GM12801 (cell line): ENCODE measurements around the gene TENT4B.

Source experiments
- CTCF ChIP-seq: IDR thresholded peaks from one replicate; pipeline ENCODE4 v1.5.1; 2011; ENCODE audit warnings: control low read depth; ENCODE audit not compliant: insufficient read length; ENCODE audit errors: extremely low read depth

Gene TENT4B

GRCh38 chr16:50263060-50263909 lies 110.2 kb downstream of the TENT4B start:
- TF ChIP-seq CTCF = no peak

- no peak for TF ChIP-seq CTCF
Measured at GRCh38 chr16:50263940-50264929, 111.1 kb downstream of the TENT4B start.

DNA sequence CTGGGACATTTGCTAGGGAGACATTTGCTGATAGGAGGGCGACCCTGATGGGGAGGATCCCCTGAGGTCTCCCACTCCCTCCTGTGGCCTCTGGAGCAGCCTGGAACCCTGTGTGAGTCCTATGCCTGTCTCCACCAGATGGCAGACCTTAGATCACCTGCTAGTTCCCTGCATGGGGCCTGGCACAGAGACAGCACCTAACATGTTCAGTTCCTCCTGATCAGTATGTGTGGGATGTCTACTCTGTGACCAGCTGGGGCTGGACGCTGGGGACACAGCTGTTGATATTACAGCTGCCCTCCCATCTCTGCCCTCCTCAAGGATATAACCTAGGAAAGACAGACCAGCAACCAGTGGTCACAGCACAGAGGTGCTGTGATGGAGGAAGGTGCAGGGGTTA lies 112.2 kb downstream of the TENT4B start:
- no peak for TF ChIP-seq CTCF

DNA sequence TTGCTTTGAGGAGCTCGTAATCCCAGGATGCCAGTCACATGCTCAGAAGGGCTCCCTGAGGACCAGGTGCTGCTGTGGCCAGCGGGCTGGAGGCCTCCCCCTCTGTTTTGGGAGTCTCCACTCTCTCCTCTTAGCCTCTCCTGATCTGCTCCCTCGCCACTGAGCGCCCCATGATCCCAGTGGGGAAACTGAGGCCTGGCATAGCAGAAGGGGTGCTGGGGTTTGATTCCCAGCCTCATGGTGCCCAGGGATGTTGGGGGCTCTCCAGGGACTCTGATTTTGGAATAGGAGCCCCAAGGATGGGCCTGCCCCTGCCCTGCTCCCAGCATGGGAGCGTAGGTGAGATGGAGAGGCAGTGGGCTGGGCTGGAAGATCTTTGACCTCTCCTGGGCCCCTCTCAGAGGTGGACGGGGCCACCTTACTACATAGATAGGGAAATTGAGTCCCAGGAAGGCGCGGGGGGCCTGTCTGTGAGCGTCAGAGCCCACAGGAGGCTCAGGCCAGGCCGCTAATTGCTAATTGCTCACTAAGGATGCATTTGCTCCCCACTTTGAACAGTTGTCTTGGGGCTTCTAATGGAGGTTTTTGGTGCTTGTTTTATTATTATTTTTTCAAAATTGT lies 112.7 kb downstream of the TENT4B start:
- no peak for TF ChIP-seq CTCF

DNA sequence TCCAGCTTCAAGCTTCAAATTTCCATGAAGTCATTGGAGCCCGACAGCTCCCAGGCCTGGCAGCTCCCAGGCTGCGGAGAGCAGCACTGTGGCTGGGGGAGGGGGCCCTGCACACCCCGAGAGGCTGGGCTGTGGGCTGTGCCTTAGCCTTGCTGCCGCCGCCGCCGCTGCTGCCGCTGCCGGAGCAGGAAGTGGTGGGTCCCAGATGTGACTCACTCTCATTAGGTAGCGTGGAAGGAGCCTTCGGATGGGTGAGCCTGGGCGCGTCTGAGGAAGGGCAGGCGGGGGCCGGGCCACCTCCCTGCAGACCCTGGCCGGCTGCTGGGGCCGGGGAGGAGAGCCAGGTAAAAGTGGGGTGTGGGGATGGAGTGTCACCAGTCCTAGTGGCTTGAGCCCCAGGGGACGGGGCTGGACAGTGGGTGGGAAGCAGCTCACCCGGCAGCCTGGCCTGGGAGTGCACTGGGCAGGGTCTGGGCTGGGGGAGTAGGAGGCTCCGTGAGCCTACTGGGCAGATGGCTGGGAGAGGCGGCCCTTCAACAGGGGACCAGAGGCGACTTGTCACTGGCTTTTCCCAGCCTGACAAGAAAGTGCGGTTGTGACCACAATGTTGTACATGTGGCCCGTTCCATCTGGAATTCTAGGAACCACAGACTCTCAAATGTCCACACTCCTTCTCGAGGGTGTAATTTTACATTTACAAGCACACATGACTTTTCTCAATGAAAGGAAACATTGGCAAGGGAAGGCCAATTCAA lies 113.4 kb downstream of the TENT4B start, which contains the start of gene ADCY7:
ADCY7 (plus strand) TSS at position 215 of the 755 bp plus-strand sequence. CDS start 21,629 bp downstream, outside the sequence.
- TF ChIP-seq CTCF = no peak

DNA sequence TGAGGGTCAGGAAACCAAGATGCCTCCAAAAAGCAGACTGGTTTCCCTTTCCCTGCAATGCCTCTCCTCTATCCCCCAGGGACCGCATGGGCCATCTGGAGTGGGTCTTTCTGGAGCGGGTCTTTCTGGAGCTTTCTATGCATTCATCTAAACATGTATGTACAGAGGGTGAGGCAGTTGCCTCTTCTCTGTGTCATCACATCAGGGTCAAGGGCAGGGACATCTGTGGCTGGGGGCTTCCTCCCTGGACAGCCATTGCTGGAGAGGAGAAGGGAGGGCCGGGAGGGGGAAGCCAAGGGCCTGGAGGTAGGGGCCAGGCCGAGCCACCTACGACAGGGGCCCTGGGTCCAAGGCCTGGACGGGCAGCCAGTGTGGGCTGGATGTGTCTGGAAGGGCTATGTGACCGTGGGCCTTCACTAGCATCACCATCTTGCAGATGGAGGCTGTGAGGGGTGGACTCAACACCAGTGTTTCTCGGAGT lies 114.1 kb downstream of the TENT4B start:
- no peak for TF ChIP-seq CTCF
